HEK293T (cell line): ENCODE measurements around the gene WIZ.
"Not testable (repeated sequence)": the region's sequence is repeated elsewhere in the genome, so short reads cannot be mapped to it uniquely, and the experiment has no call there.

ENCODE experiments used
- CTCF ChIA-PET: fragments of 350-600 bp; formaldehyde crosslinking; extraction: SDS; loops from one replicate; lab custom pipeline; 2021; ENCODE audit warnings: antibody characterized with exemption, inconsistent platforms; lab: Yijun Ruan, JAX
- POLR2A ChIA-PET: fragments of 350-600 bp; formaldehyde crosslinking; extraction: SDS; loops from one replicate; lab custom pipeline; 2020; ENCODE audit warnings: antibody characterized with exemption, inconsistent platforms; lab: Yijun Ruan, JAX
- DNase-seq: peaks from one replicate; pipeline ENCODE4 v3.0.0; 2012; ENCODE audit warnings: mixed read lengths; ENCODE audit errors: extremely low spot score
- ARNT ChIP-seq: fragments of 450-650 bp; IDR thresholded peaks from 2 replicates; pipeline ENCODE4 v1.6.1; 2017; ENCODE audit warnings: mild to moderate bottlenecking
- BHLHE40 ChIP-seq: fragments of 450-650 bp; IDR thresholded peaks from 2 replicates; pipeline ENCODE4 v1.6.1; 2016; ENCODE audit warnings: mild to moderate bottlenecking, moderate library complexity, borderline replicate concordance
- CTBP1 ChIP-seq: fragments of 450-650 bp; IDR thresholded peaks from 2 replicates; pipeline ENCODE4 v1.6.1; 2016; ENCODE audit warnings: borderline replicate concordance
- ELF4 ChIP-seq: fragments of 450-650 bp; IDR thresholded peaks from 2 replicates; pipeline ENCODE4 v1.6.1; 2017; ENCODE audit warnings: antibody characterized with exemption
- FOXA1 ChIP-seq: fragments of 450-650 bp; IDR thresholded peaks from 2 replicates; pipeline ENCODE4 v1.6.1; 2016; ENCODE audit warnings: mild to moderate bottlenecking
- FOXK2 ChIP-seq: fragments of 450-650 bp; IDR thresholded peaks from 2 replicates; pipeline ENCODE4 v1.6.1; 2016; ENCODE audit warnings: mild to moderate bottlenecking
- FOXM1 ChIP-seq: fragments of 450-650 bp; IDR thresholded peaks from 2 replicates; pipeline ENCODE4 v1.6.1; 2017; ENCODE audit warnings: mild to moderate bottlenecking, borderline replicate concordance
- HDGF ChIP-seq: fragments of 450-650 bp; IDR thresholded peaks from 2 replicates; pipeline ENCODE4 v1.6.1; 2017; ENCODE audit warnings: antibody characterized with exemption, borderline replicate concordance
- L3MBTL2 ChIP-seq: fragments of 450-650 bp; conservative IDR thresholded peaks from 2 replicates; pipeline ENCODE4 v1.6.1; 2016; ENCODE audit warnings: mild to moderate bottlenecking
- LEF1 ChIP-seq: fragments of 450-650 bp; IDR thresholded peaks from 2 replicates; pipeline ENCODE4 v1.6.1; 2017; ENCODE audit warnings: mild to moderate bottlenecking, borderline replicate concordance
- NFRKB ChIP-seq: fragments of 450-650 bp; IDR thresholded peaks from 2 replicates; pipeline ENCODE4 v1.6.1; 2016; ENCODE audit warnings: mild to moderate bottlenecking, moderate library complexity
- PKNOX1 ChIP-seq: fragments of 450-650 bp; IDR thresholded peaks from 2 replicates; pipeline ENCODE4 v1.6.1; 2016
- SP1 ChIP-seq: fragments of 450-650 bp; IDR thresholded peaks from 2 replicates; pipeline ENCODE4 v1.6.1; 2017
- SUZ12 ChIP-seq: fragments of 450-650 bp; IDR thresholded peaks from 2 replicates; pipeline ENCODE4 v1.6.1; 2016; ENCODE audit warnings: mild to moderate bottlenecking
- TARDBP ChIP-seq: fragments of 450-650 bp; IDR thresholded peaks from 2 replicates; pipeline ENCODE4 v1.6.1; 2016
- ZNF384 ChIP-seq: fragments of 450-650 bp; IDR thresholded peaks from 2 replicates; pipeline ENCODE4 v1.6.1; 2016

The WIZ gene

GRCh38 chr19:15418579-15419412 lies 31.0 kb downstream of the WIZ start, which contains the start of gene AKAP8L:
AKAP8L (minus strand) TSS chr19:15418988; CDS start chr19:15418923, 65 bp downstream.
- CTCF ChIA-PET, result interaction anchor here (0.8 to 3.5 kb wide), 5 partner anchors 9 to 141 kb away, joined by 3 to 28 read pairs (median 5); no protein-coding TSS in a partner anchor
- DNase-seq, result peak; percentile 98
- TF ChIP-seq PKNOX1 (peak; percentile 100), SP1 (peak; percentile 88), FOXM1 (no peak), L3MBTL2 (peak; percentile 60; the same call in 1 of the 2 replicates), HDGF (0 out of 2 replicates have a peak, but pooled peaks have one; percentile 47), SUZ12 (no peak)
- POLR2A ChIA-PET, result interaction anchor here (0.7 to 4.8 kb wide), 16 partner anchors 9 to 137 kb away, joined by 3 to 54 read pairs (median 4); partner anchors contain the start of gene AKAP8

DNA sequence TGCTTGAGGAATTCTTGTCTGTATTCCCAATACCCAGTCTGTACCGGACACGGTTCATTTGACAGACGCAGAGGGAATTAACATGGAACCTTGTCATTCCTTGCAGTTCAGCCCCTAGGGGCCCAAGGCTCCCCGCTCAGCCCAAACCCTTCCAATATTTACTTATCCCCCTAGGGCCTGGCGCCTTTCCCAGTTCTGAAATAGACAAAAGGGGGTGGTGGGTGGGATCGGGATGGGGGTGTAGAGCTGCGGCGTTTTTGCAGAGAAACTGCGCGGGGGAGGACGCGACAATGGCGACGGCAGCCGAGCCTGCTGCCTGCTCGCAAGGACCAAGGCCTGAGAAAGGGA lies 31.6 kb downstream of the WIZ start:
- ChIA-PET CTCF (interaction anchor here (0.9 to 3.5 kb wide), 2 partner anchors 18 to 137 kb away, joined by 3 to 28 read pairs; no protein-coding TSS in a partner anchor), POLR2A (interaction anchor here (0.5 to 4.8 kb wide), 8 partner anchors 8 to 137 kb away, joined by 3 to 54 read pairs (median 6); partner anchors contain the start of gene AKAP8)
- DNase-seq, result no peak
- TF ChIP-seq ELF4 (no peak), SUZ12 (no peak), TARDBP (no peak), ARNT (no peak), ZNF384 (no peak), SP1 (no peak), HDGF (no peak)

GRCh38 chr19:15417699-15418098 lies 32.1 kb downstream of the WIZ start:
- DNase-seq, result no peak
- peak; percentile 45; the same call in 1 of the 2 replicates for TF ChIP-seq PKNOX1
- TF ChIP-seq SP1, result no peak
- ChIA-PET POLR2A (interaction anchor here (0.5 to 4.8 kb wide), 3 partner anchors 13 to 47 kb away, joined by 4 to 54 read pairs (median 4); no protein-coding TSS in a partner anchor), CTCF (no interaction called here)

- ChIA-PET POLR2A (interaction anchor here (1.3 to 1.4 kb wide), 2 partner anchors 32 to 80 kb away, joined by 3 to 5 read pairs; partner anchors contain the start of gene BRD4), CTCF (interaction anchor here (0.7 to 0.8 kb wide), 2 partner anchors 132 to 143 kb away, joined by 3 to 4 read pairs; no protein-coding TSS in a partner anchor)
- TF ChIP-seq ZNF384 (no peak), PKNOX1 (no peak), SUZ12 (no peak), SP1 (no peak), BHLHE40 (no peak), TARDBP (no peak), FOXA1 (no peak), FOXK2 (no peak), LEF1 (no peak), L3MBTL2 (no peak), CTBP1 (no peak)
- DNase-seq, result no peak
Observed at GRCh38 chr19:15412832-15413231, 36.9 kb downstream of the WIZ start.

GRCh38 chr19:15411351-15411750 lies 38.4 kb downstream of the WIZ start:
- CTCF ChIA-PET, POLR2A ChIA-PET, DNase-seq: not testable (repeated sequence)

DNA sequence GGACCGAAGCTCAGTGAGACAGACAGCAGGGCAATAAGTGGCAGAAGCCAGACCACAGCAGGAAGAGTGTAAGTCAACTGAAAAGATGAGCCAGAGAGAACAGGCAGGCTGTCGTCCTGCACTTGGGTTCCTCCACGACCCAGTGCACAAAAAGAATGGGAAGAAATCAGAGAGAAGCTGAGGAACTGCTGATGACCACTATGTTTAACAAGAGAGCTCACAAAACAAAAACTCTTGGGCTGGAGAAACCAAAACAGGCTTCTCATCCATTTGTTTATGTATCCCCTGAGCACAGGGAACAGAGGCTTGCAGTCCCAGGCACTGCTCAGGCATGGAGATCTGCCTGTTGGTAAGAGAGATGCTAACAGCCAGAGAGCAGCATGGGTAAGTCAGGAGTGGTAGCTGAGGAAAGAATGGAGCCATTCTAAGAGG lies 45.0 kb downstream of the WIZ start:
- POLR2A ChIA-PET, result no interaction called here
- no peak for TF ChIP-seq NFRKB
- no peak for TF ChIP-seq LEF1
- no peak for TF ChIP-seq SUZ12
- TF ChIP-seq ARNT, result no peak
- no peak for TF ChIP-seq L3MBTL2
- TF ChIP-seq SP1, result no peak
- no peak for TF ChIP-seq FOXA1
- no peak for TF ChIP-seq HDGF
- no peak for TF ChIP-seq ZNF384
- TF ChIP-seq ELF4, result no peak
- no peak for TF ChIP-seq PKNOX1
- no peak for TF ChIP-seq FOXM1
- no peak for TF ChIP-seq CTBP1
- CTCF ChIA-PET, result no interaction called here

More for the DNA sequence above, 45.0 kb downstream of the WIZ start:
- no peak for DNase-seq
